Liver (tissue), 3 donors: ENCODE measurements around the gene STYX.
"Not testable (repeated sequence)": the region's sequence is repeated elsewhere in the genome, so short reads cannot be mapped to it uniquely, and the experiment has no call there.

Source experiments
- CTCF ChIP-seq: fragments of 150-350 bp; IDR thresholded peaks from 2 replicates; pipeline ENCODE4 v1.5.1; 2017; ENCODE audit warnings: improper control_type of control experiment, low read depth, low read length; ENCODE audit not compliant: missing input control
- GABPA ChIP-seq, 2 donors: IDR thresholded peaks in 1 of 2; conservative IDR thresholded peaks in 1 of 2; 2 replicates each; pipeline ENCODE4 v1.6.1; 2016; ENCODE audit warnings: antibody characterized with exemption in 2 of 2, mild to moderate bottlenecking in 1 of 2, moderate library complexity in 1 of 2
- JUND ChIP-seq, 2 donors: IDR thresholded peaks; 2 replicates each; pipeline ENCODE4 v1.6.1; 2016; ENCODE audit warnings: antibody characterized with exemption in 2 of 2
- MAX ChIP-seq: IDR thresholded peaks from 2 replicates; pipeline ENCODE4 v1.6.1; 2016; ENCODE audit warnings: antibody characterized with exemption
- RAD21 ChIP-seq, 2 donors: IDR thresholded peaks; 2 replicates each; pipeline ENCODE4 v1.6.1; 2016; ENCODE audit warnings: antibody characterized with exemption in 2 of 2, mild to moderate bottlenecking in 2 of 2
- REST ChIP-seq: IDR thresholded peaks from 2 replicates; pipeline ENCODE4 v1.6.1; 2016; ENCODE audit warnings: antibody characterized with exemption, mild to moderate bottlenecking
- RXRA ChIP-seq, 2 donors: IDR thresholded peaks; 2 replicates each; pipeline ENCODE4 v1.6.1; 2017 to 2018; ENCODE audit warnings: antibody characterized with exemption in 2 of 2, mild to moderate bottlenecking in 1 of 2
- SP1 ChIP-seq: IDR thresholded peaks from 2 replicates; pipeline ENCODE4 v1.6.1; 2018; ENCODE audit warnings: antibody characterized with exemption, mild to moderate bottlenecking
- TAF1 ChIP-seq: conservative IDR thresholded peaks from 2 replicates; pipeline ENCODE4 v1.6.1; 2016; ENCODE audit warnings: antibody characterized with exemption, mild to moderate bottlenecking
- YY1 ChIP-seq: IDR thresholded peaks from 2 replicates; pipeline ENCODE4 v1.6.1; 2016; ENCODE audit warnings: antibody characterized with exemption, mild to moderate bottlenecking
- donor health status: healthy.
- donor health status: healthy.

GRCh38 chr14:52727509-52727908, 2.5 kb upstream of the STYX start:
- TF ChIP-seq MAX; CTCF; SP1; TAF1; YY1; RAD21 (IDR thresholded peaks at IDR 0.05); REST; GABPA (IDR thresholded peaks at IDR 0.05 in 1 of 2, conservative IDR thresholded peaks at IDR 0.05 in 1 of 2); RXRA (IDR thresholded peaks at IDR 0.05); JUND (IDR thresholded peaks at IDR 0.05): not testable (repeated sequence)
